ENCODE results near the gene SPATA45.
"Not testable (repeated sequence)": the region's sequence is repeated elsewhere in the genome, so short reads cannot be mapped to it uniquely, and the experiment has no call there.

The SPATA45 gene

GRCh38 chr1:212847549-212847948 is at the start of gene SPATA45:
SPATA45 (minus strand) TSS chr1:212847649; CDS start chr1:212836149, 11,500 bp downstream.
- no peak within 1 kb of the TSS for H3K4me3 Mint-ChIP-seq

GRCh38 chr1:212892108-212892507 is 44.7 kb upstream of the SPATA45 start:
- H3K36me3 Mint-ChIP-seq (ENCODE audit: low read depth), result peaks cover 82% of the 10 kb centered on the region
- no peak overlapping the region for H3K27ac Mint-ChIP-seq
- no peaks in the 10 kb centered on the region for H3K4me1 Mint-ChIP-seq (ENCODE audit: low read depth)
- H3K27me3 Mint-ChIP-seq, result no peaks in the 10 kb centered on the region
- H3K9me3 Mint-ChIP-seq, result no peaks in the 10 kb centered on the region
- no peak overlapping the region for H3K4me3 Mint-ChIP-seq

More at GRCh38 chr1:212847549-212847948, at the start of gene SPATA45:
- no peaks in the 10 kb centered on the region for H3K27me3 Mint-ChIP-seq
- no peaks in the 10 kb centered on the region for H3K9me3 Mint-ChIP-seq
- peaks cover 7% of the 10 kb centered on the region for H3K36me3 Mint-ChIP-seq (ENCODE audit: low read depth)
- no peaks in the 10 kb centered on the region for H3K4me1 Mint-ChIP-seq (ENCODE audit: low read depth)
- H3K27ac Mint-ChIP-seq, result no peak within 1 kb of the TSS

- H3K27ac Mint-ChIP-seq, result no peak overlapping the region
- H3K27me3 Mint-ChIP-seq, result no peaks in the 10 kb centered on the region
- peaks cover 46% of the 10 kb centered on the region for H3K36me3 Mint-ChIP-seq (ENCODE audit: low read depth)
- H3K4me3 Mint-ChIP-seq, result no peak overlapping the region
- H3K4me1 Mint-ChIP-seq (ENCODE audit: low read depth), result no peaks in the 10 kb centered on the region
- H3K9me3 Mint-ChIP-seq, result no peaks in the 10 kb centered on the region
Observed at GRCh38 chr1:212884592-212884991, 37.1 kb upstream of the SPATA45 start.

GRCh38 chr1:212879947-212880690 is 32.7 kb upstream of the SPATA45 start:
- Mint-ChIP-seq H3K4me1 (ENCODE audit: low read depth) (no peaks in the 10 kb centered on the region), H3K36me3 (ENCODE audit: low read depth) (peaks cover 48% of the 10 kb centered on the region), H3K9me3 (no peaks in the 10 kb centered on the region), H3K4me3 (no peak overlapping the region), H3K27me3 (no peaks in the 10 kb centered on the region), H3K27ac (no peak overlapping the region)

GRCh38 chr1:212878418-212878817 is 31.0 kb upstream of the SPATA45 start:
- no peak overlapping the region for H3K4me3 Mint-ChIP-seq
- no peaks in the 10 kb centered on the region for H3K9me3 Mint-ChIP-seq
- H3K27me3 Mint-ChIP-seq, result no peaks in the 10 kb centered on the region
- no peak overlapping the region for H3K27ac Mint-ChIP-seq
- H3K36me3 Mint-ChIP-seq (ENCODE audit: low read depth), result peaks cover 56% of the 10 kb centered on the region
- H3K4me1 Mint-ChIP-seq (ENCODE audit: low read depth), result no peaks in the 10 kb centered on the region

GRCh38 chr1:212873518-212873917 is 26.1 kb upstream of the SPATA45 start:
- Mint-ChIP-seq H3K4me1 (ENCODE audit: low read depth) (no peaks in the 10 kb centered on the region), H3K4me3 (no peak overlapping the region), H3K27ac (no peak overlapping the region), H3K9me3 (no peaks in the 10 kb centered on the region), H3K36me3 (ENCODE audit: low read depth) (peaks cover 59% of the 10 kb centered on the region), H3K27me3 (no peaks in the 10 kb centered on the region)

- Mint-ChIP-seq H3K9me3 (no peaks in the 10 kb centered on the region), H3K36me3 (ENCODE audit: low read depth) (peaks cover 53% of the 10 kb centered on the region), H3K27ac (no peak overlapping the region), H3K4me3 (no peak overlapping the region), H3K4me1 (ENCODE audit: low read depth) (no peaks in the 10 kb centered on the region), H3K27me3 (no peaks in the 10 kb centered on the region)
Observed at GRCh38 chr1:212871976-212872375, 24.5 kb upstream of the SPATA45 start.

GRCh38 chr1:212867192-212867591 is 19.7 kb upstream of the SPATA45 start:
- H3K4me1 Mint-ChIP-seq (ENCODE audit: low read depth), result peaks cover 6% of the 10 kb centered on the region
- peaks cover 42% of the 10 kb centered on the region for H3K36me3 Mint-ChIP-seq (ENCODE audit: low read depth)
- H3K27ac Mint-ChIP-seq, result no peak overlapping the region
- H3K9me3 Mint-ChIP-seq, result no peaks in the 10 kb centered on the region
- H3K27me3 Mint-ChIP-seq, result no peaks in the 10 kb centered on the region
- H3K4me3 Mint-ChIP-seq, result no peak overlapping the region

GRCh38 chr1:212864201-212864600 is 16.8 kb upstream of the SPATA45 start:
- H3K4me1 Mint-ChIP-seq (ENCODE audit: low read depth), result peaks cover 8% of the 10 kb centered on the region
- no peak overlapping the region for H3K27ac Mint-ChIP-seq
- peaks cover 31% of the 10 kb centered on the region for H3K36me3 Mint-ChIP-seq (ENCODE audit: low read depth)
- H3K9me3 Mint-ChIP-seq, result no peaks in the 10 kb centered on the region
- H3K4me3 Mint-ChIP-seq, result no peak overlapping the region
- no peaks in the 10 kb centered on the region for H3K27me3 Mint-ChIP-seq

GRCh38 chr1:212863345-212863744 is 15.9 kb upstream of the SPATA45 start:
- not testable (repeated sequence) for H3K9me3 Mint-ChIP-seq, H3K27ac Mint-ChIP-seq, H3K27me3 Mint-ChIP-seq, H3K4me3 Mint-ChIP-seq
- Mint-ChIP-seq H3K36me3 (ENCODE audit: low read depth) (peaks cover 35% of the 10 kb centered on the region), H3K4me1 (ENCODE audit: low read depth) (peaks cover 12% of the 10 kb centered on the region)

GRCh38 chr1:212862111-212862690 is 14.8 kb upstream of the SPATA45 start:
- peaks cover 17% of the 10 kb centered on the region for H3K4me1 Mint-ChIP-seq (ENCODE audit: low read depth)
- H3K9me3 Mint-ChIP-seq, result no peaks in the 10 kb centered on the region
- H3K4me3 Mint-ChIP-seq, result no peak overlapping the region
- H3K27ac Mint-ChIP-seq, result no peak overlapping the region
- H3K36me3 Mint-ChIP-seq (ENCODE audit: low read depth), result peaks cover 34% of the 10 kb centered on the region
- H3K27me3 Mint-ChIP-seq, result no peaks in the 10 kb centered on the region

- Mint-ChIP-seq H3K27ac (no peak overlapping the region), H3K9me3 (no peaks in the 10 kb centered on the region), H3K36me3 (ENCODE audit: low read depth) (peaks cover 24% of the 10 kb centered on the region), H3K27me3 (no peaks in the 10 kb centered on the region), H3K4me3 (no peak overlapping the region), H3K4me1 (ENCODE audit: low read depth) (peaks cover 28% of the 10 kb centered on the region)
Observed at GRCh38 chr1:212860713-212861581, 13.5 kb upstream of the SPATA45 start.

- Mint-ChIP-seq H3K4me1 (ENCODE audit: low read depth) (peaks cover 33% of the 10 kb centered on the region), H3K27me3 (no peaks in the 10 kb centered on the region), H3K27ac (peak overlapping the region; percentile 98), H3K4me3 (no peak overlapping the region), H3K36me3 (ENCODE audit: low read depth) (peaks cover 16% of the 10 kb centered on the region), H3K9me3 (no peaks in the 10 kb centered on the region)
Observed at GRCh38 chr1:212858461-212859265, 11.2 kb upstream of the SPATA45 start.

GRCh38 chr1:212857992-212858460 is 10.6 kb upstream of the SPATA45 start, which contains the start of gene FLVCR1:
FLVCR1 (plus strand) TSS chr1:212858275; CDS start chr1:212858453, 178 bp downstream.
- H3K36me3 Mint-ChIP-seq (ENCODE audit: low read depth), result peaks cover 19% of the 10 kb centered on the region
- peak within 1 kb of the TSS; percentile 98 for H3K27ac Mint-ChIP-seq
- peaks cover 31% of the 10 kb centered on the region for H3K4me1 Mint-ChIP-seq (ENCODE audit: low read depth)
- H3K27me3 Mint-ChIP-seq, result no peaks in the 10 kb centered on the region
- H3K4me3 Mint-ChIP-seq, result no peak within 1 kb of the TSS
- no peaks in the 10 kb centered on the region for H3K9me3 Mint-ChIP-seq
